A673 (cell line): Measurements from ENCODE around the gene GPR3.

Source experiments
- EZH2 ChIP-seq: fragments of 200-600 bp; sonication (generic); IDR thresholded peaks from 2 replicates; pipeline ENCODE4 v1.6.1; 2017; ENCODE audit warnings: borderline replicate concordance, low read depth, mild to moderate bottlenecking, mixed read lengths, antibody characterized with exemption, low read length; ENCODE audit not compliant: poor library complexity, severe bottlenecking
- TF ChIP-seq, protein P1 (sequence below): fragments of 300-800, 200-600 bp; sonication (generic); conservative IDR thresholded peaks from 2 replicates; pipeline ENCODE4 v1.5.1; 2017; ENCODE audit warnings: low read depth, mild to moderate bottlenecking, antibody characterized with exemption, low read length, moderate library complexity, mixed read lengths

DNA sequence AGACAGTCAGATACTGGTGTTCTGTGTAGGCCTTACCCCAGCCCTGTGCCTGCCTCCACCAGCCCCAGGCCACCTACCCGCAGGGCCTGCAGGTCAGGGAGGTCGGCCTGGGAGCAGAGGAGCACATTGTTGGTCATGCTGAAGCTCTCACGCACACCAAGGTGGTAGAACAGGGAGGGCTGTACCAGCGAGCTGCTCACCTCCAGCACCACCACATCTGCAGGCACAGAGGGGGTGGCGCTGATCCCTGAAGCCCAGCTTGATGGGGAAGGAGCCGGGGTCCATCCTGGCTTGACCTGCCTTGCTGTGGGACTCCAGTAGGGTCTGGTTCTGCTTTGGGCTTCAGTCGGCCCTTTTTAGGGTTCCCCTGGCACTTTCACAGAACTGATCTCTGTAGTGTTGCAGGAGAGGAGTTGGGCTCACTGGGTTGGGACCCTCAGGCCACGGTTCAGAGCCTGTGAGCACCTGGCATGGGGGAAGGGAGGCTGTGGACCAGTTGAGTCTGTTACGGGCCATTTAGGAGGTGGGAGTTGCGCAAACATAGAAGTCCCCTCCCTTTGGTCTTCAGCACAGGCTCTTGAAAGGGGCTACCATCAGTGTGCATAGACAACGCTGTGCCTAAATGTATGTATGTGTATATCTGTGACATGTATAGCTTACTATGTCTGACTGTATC is 27.6 kb upstream of the GPR3 start:
- TF ChIP-seq, protein P1, sequence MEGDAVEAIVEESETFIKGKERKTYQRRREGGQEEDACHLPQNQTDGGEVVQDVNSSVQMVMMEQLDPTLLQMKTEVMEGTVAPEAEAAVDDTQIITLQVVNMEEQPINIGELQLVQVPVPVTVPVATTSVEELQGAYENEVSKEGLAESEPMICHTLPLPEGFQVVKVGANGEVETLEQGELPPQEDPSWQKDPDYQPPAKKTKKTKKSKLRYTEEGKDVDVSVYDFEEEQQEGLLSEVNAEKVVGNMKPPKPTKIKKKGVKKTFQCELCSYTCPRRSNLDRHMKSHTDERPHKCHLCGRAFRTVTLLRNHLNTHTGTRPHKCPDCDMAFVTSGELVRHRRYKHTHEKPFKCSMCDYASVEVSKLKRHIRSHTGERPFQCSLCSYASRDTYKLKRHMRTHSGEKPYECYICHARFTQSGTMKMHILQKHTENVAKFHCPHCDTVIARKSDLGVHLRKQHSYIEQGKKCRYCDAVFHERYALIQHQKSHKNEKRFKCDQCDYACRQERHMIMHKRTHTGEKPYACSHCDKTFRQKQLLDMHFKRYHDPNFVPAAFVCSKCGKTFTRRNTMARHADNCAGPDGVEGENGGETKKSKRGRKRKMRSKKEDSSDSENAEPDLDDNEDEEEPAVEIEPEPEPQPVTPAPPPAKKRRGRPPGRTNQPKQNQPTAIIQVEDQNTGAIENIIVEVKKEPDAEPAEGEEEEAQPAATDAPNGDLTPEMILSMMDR = no peak
- no peak for TF ChIP-seq EZH2
